Tongue (tissue), 2 donors: ENCODE data around the gene MAP4K4. TPM values are rescaled to one million over a fixed set of nuclear protein-coding genes. Genes with fewer than 3 reads are reported as not detected.

Source experiments
- DNase-seq: peaks from one replicate; pipeline ENCODE4 v3.0.0-alpha.2; 2015
- total RNA-seq: library from RNA; depleted of rRNA; stranded (reverse); fragments of >200 nt; gene quantifications from one replicate; pipeline ENCODE4 v1.2.3, GENCODE V29; 2014

MAP4K4 gene
- total RNA-seq, 1 donor from 2014 or later = 111 TPM

DNA sequence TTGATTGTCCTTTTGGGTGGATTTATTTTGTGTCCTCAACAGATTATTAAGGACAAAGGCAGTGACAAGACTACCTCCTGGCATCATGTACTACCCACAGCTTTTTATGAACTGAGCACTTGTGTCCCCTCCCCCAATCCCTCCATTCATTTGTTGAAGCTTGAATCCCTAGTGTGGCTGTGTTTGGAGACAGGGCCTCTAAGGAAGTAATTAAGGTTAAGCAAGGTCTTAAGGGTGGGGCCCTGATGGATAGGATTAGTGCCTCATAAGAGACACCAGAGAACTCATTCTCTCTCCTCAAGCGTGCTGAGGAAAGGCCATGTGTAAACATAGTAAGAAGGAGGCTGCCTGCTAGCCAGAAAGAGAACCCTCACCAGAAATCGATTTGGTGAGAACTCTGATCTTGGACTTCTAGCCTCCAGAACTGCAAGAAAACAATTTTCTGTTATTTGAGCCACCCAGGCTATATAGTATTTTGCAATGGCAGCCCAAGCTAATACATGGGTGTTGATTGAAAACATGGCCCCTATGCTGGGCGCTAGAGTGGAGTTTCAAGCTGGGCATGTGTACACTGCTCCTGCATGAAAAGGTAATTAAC lies 3.4 kb upstream of the MAP4K4 start:
- DNase-seq = no peak

DNA sequence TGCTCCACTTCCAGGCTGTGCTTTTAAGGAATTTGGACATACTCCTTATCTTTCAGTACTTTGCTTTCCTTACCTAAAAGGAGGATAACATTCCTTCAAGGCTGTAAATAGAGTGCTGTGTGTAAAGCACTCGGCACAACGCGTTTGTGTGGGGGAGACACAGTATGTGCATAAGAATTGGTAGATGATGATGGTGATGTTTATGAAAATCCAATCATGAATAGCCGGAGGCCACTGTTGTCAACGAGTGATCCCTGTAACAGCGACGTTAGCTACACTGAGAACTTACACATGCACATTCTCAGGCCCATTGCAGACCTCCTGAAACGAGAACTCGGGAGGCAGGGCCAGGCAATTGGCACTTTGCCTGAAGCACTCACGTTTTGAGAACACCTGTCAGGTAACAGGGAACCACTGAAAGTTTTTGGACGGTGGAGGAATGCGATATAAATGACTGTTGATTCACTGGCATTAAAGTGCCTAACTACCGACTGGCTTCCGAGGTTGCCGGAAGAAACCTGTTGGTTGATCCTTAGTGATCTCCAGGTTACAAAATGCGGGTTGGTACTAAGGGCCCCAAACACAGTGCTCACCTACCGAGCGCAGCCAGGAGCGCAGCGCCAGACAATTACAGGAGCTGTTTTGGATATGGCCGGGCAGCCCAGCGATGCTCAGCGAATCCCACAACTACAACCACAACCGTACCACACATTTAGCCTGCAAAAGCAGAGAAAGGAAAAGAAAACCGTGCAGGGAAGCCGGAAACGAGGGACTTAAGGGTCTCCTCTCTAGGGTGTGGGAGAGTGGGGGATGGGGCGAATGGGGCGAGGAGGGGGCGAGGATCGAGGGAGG lies 1.0 kb upstream of the MAP4K4 start:
- DNase-seq = peak; percentile 46

DNA sequence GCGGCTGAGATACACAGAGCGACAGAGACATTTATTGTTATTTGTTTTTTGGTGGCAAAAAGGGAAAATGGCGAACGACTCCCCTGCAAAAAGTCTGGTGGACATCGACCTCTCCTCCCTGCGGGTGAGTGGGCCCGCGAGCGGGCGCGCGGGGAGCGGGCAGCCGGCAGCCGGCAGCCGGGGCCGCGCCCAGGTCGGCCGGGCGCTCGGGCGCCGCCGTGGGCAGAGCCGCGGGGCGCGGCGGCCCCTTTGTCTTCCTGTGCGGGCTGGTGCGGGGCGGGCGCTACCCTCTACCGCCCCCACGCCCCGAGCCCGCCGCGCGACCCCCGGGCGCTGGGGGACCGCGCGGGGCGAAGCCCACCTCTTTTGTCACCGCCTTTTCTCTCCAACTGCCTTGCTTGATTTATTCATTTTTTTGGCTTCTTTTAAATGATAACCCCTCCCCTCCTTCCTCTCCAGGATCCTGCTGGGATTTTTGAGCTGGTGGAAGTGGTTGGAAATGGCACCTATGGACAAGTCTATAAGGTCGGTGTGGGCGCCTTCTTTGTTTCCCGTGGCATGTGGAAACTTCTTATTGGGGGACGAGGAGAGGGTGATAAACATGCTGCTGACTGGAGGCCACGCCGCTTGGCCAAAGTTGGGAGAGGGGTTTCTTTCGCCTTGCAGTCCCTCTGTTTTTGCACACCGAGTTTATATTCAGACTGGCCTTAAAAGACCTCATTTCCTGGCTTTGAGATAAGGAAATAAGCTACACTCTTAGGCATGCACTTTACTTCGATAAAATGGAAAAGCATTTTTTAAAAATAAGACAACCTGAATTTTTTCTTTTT lies 722 bp downstream of the MAP4K4 start:
- DNase-seq = peak; percentile 51

DNA sequence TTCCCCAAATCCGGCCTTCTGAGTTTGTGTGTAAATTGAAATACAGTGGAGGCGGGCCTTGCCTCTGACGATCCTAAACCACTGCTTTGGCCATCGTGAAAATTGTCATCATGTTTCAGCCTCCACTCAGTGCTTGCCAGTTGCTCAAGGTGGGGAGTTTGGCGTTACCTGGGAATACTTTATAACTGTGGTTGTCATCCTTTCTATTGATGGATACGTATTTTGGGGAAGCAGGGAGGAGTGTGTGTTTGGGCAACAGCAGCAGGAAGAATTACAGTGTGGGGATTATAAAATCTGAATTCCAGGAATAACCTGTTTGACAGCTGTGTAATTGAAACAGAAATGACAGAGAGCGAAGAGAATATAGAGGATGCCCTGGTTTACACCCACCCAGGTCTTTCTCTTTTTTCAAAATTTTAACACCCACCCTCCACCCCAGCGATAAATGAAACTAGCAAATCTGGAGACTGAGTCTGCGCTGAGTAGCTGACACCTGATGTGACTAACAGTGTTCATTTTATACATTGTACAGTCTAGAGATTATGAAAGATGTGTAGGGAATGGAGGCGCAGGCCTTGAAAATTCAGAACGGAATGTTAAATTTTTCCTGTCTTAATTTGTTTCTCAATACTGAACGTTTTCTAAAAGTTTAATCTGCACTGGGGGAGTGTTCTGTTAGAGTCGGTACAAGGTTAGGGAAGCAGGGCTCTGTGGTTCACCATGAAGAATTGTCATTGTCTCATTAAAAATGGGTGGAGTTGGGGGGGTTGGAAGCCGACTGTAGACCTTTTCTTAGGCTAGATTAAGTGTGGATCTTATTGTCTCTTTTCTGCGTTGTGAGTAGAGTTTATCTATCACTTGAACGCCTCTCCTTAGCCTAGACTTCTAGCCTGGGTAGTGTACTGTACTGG lies 1.6 kb downstream of the MAP4K4 start:
- DNase-seq = peak; percentile 59

DNA sequence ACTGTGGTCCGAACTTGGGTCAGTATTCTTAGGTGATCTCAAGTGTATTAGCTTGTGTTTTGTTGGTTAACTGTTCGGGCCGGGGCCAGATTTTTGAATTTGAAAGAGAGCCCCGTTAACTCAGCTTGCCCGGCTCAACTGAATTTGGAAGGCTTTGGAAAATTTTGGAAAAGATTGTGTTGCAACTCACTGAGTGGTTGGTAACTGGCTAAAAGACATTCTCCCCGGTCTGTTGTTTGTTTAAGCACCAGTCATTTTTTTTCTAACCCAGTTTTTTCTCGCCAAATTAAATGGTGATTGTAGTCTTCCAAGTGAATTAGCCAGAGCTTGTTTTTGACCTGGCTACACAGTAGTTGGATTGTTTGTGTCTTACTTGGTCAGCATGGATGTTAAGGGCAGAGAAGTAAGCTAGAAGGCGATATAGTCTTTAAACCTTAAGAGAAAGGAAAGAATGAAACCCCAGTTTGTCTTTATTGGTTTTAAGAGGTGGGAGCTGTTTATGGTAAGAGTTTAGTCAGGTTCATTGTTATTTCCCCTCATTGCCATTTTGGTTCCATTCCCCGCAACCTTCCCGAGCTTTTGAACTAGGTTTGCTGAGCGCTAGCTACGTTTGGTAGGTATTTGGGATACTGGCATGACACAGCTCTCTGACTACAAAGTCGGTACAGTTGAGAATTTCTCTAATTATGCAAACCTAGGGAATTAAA lies 2.4 kb downstream of the MAP4K4 start:
- peak; percentile 50 for DNase-seq

DNA sequence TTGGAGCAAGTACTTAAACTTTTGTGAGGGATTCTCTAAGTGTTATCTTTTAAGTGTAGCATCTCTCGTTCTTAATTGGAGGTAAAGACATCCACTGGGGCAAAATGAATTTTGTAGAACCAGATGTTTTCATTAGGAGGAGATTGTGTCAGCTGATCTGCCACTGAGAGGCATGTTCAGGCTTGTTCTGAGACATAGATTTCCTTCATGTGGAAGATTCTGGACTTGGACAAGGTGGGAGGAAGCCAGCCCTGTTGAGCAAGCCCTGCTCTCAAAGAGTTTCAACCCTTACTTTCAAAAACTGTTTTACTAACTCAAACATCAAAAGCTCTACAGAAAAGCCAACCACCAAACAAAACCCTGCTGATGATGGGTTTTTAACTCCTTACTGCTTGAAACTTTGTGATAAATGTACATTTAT lies 6.5 kb downstream of the MAP4K4 start:
- DNase-seq = no peak

DNA sequence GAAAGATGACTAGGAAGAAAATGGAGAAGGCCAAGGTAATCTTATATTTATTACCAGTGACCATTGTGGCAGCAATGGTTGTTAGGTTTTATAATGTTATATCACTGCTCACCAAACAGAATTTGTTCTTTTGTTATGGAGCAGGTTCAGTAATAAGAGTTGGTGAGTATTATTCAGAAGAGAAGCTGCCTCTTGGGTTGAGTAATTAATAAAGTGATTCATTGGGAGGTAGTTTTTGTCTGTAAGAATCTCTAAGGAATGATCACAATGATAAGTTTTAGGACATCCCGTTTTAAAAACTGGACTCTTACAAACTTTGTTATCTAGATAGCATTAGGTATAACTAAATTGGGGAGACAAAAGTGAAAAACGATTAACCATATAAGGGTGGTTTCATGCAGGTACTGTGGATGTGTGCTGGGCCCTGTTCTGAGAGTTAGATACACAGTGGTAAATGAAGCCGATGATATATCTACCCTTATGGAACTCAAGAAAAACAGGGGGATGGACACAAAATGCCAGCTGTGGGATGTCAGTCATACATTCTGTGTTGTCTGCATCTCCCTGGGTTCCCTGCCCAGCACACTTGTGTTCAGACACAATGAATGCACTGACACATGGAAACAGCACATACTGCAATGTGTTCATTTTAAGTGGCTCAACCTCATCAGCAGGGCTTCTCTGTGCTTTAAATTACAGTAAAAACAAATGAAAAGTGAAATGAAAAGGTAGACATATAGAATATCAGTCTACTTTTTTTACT lies 7.5 kb downstream of the MAP4K4 start:
- peak; percentile 82 for DNase-seq

DNA sequence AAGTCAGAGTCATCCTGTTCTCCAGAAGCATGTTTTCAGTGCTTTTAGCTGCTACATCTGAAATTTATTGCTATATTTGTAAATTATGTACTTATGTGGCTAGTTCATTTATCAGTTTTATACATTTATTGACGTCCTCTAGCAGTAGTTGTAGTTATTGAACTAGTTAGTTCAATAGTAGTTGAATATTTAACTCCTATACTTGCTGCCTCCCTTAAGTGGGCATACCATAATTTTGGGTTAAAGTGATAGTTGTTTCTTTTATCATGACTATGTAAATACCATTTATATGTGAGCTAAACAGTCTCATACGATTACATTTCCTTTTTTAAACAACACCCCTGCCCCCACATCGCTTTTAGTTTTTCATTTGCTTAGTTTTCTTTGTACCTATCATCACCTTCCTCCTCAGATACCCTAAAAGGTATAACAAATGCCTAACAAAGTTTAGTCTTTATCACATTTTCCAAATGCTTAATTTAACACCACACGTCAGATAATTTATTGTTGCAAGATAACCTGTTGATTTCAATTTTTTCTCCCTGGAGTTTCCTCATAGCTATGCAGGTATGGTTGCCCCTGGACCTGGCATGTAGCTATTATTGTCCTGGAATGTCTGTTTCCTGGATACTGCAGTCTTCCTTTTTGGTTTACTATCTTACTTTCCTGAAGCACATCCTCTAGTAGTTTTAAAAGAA lies 8.8 kb downstream of the MAP4K4 start:
- no peak for DNase-seq

DNA sequence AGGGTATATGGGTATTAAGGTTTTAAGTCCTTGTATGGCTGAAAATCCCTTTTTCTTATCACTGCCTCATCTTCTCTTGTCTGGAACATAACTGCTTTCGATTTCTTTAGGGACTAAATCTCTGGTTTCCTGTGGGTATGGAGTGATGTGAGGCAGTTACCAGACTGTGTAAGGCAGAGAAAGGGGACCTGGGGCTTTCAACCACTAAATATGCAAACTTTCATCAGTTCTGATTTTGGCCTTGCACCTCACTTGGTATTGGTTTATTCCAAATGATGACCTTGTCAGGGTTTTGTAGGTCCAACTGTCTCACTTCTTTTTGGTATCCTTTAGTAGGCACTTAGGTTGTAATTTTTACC lies 9.3 kb downstream of the MAP4K4 start:
- DNase-seq = no peak

DNA sequence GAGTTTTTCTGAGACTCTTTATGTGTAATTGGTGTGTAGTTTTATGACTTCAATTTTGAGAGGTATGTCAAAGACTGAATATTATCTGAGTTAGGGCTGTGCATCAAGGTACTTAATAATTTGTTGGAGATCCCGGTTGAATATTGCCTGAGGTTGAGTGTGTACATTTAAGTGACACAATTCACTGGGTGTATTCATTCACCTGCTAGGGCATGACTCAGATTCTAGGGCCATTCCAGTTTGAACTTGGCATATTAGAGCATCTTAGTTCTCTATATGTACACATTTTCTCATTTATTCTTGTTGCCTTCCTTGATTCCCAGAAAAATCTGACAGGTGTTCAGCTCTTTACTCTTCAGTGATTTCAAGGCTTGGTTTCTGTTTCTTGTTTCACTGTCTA lies 12.5 kb downstream of the MAP4K4 start:
- DNase-seq = no peak

DNA sequence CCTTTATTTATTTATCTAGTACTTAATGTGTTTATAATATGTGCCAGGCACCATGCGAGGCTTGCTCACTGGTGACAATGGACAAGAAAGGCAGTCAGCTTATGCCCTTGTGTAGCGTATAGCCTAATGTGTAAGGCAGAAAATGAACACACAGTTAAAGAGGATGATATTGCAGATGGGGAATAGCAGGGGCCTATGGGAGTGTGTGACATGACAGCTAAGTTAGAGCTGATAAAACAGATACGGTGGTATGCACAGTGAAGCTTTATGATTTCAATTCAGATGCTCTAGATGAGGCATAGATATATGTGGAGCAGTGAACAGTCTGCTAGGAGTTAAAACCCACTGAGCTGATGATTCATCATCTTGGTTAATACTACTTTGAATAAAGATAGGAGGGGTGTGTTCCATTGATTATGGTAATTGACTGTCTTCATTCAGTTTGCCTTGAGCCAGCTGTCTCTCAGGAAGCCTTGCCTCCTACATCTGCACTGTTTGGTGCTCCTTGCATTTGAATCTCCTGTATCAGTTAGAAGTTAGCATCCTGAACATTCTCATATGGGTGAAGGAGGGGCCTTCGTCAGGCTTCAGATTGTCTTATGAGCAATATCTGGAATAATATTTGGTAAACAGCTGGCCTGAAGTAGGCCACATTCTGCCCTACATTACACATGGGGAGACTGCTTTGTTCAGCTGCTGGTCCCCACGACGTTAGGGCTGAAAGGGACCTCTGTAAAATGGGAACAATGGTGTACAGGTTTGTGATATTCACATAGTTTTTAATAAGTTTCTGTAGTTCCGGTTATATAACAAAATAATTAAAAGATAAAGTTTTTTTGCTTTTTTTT lies 13.2 kb downstream of the MAP4K4 start:
- DNase-seq = no peak

DNA sequence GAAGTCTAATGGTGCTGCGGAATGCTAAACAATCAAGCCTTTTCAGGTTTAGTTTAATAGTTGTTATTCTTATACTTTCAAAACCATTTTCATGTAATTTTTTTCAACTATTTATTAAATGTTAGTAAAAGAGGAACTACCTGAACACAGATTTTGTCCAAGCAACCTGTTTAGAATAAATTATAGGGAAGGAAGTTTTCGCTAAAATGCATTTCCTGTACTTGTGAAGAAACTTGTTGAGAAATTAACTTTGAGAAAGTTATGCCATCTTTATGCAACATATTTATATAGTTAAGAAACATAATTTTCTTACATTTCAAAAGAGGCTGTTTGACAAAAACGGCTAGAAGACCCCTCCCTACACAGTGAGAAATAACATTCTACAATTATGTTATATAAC lies 16.6 kb downstream of the MAP4K4 start:
- no peak for DNase-seq

DNA sequence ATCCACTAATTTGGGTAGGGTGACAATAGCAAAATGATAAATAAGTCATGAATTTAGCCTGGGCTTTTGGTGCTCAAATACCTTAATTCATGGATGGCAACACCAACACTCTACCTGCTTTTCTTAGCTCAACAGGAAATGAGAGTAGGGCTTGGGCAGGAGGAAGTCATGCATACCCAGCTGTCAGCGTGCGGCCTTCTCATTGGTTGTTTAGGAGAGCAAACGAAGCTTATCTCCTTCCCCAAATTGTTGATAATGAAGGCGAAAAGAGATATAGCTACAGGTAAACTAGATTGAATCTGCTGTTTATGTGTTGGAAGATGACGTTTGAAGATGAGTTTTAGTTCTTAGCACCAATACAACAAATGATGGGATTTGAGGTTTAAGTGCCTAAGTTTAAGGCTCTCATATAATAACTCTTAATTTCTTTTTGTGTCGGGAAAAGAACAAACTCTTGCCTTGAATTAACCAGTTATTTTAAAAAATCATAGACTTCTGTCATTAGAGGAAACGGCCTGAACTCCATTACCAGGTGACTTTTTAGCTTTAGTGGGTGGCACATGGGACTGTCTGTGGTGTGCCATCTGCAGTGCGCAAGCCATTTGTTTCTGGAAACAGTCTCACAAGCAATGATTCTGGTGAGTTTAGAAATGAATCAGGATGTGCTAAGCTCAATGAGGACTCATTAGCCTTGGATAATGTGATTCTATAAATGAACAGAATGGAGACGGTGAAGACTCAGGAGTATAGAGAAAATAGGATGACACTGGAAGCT lies 19.8 kb downstream of the MAP4K4 start:
- no peak for DNase-seq

DNA sequence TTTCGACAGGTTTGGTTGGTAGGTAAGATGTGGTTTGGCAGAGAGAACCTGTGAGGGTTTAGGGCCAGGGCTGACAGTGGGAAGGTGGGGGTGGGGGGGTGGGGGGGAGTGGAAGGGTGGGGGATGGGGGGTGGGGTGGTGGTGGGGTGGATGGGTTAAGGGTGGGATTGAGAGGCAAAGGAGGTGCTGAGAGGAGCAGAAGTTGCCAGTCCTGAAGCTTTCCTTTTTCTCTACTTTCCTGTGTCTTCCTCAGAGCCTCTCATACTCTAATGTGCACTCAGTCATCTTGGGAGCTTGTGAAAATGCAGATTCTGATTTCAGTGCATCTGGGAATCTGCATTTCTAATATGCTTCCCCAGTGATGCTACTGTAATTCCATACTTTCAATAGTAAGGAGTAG lies 21.0 kb downstream of the MAP4K4 start:
- DNase-seq = no peak

DNA sequence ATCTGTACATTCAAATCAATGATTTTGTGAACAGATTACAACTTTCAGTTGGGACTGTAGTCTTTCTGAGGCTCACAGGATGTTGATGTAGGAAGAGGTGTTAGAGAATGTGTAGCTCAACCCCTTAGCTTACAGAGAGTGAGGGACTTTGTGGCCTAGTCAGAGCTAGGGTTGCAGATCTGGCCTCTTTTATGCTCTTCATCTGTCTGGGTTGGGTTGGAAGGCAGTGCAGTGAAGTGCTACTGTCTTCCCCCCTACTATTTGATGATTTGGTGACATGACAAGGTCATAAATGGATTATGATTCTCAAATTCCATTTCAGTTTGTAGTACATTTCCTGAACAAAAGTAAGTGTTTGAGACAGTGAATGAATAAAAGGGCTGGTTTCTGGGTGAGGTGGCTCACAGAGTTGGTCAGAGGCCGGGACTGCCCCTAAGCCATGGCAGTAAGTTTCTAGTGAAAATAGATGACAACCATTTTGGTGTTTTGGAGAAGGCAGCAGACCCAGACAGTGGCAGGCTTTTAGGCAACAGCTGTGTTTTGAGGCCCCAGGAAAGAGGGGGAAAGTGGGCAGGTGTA lies 21.6 kb downstream of the MAP4K4 start:
- DNase-seq = no peak

DNA sequence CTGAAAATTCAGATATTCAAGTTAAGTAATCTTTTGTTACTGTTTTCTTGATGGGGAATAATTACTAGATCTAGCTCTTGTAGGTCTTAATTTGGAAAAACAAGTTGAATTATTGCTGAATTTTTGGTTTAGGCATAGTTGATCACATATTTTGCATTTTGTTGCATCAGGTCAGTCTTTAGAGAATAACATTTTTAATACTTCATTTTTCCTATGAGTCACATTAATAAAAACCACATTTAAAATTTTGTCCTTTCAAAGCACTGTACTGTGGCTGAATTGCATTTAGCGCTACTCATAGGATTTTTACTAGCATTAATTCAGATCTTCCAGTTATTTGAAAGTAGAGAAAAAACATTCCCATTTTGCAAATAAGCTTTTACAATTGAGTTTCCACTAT lies 23.2 kb downstream of the MAP4K4 start:
- no peak for DNase-seq

DNA sequence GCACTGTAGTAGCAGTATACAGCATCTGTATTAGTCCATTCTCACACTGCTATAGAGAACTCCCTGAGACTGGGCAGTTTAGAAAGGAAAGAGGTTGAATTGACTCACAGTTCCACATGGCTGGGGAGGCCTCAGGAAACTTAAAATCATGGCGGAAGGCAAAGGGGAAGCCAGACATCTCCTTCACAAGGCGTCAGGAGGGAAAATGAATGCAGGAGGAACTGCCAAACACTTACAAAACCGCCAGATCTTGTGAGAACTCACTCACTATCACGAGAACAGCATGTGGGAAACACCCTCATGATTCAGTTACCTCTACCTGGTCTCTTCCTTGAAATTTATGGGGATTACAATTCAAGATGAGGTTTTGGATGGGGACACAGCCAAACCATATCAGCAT lies 25.4 kb downstream of the MAP4K4 start:
- DNase-seq = no peak
